GM18507 (cell line): Measurements from ENCODE around the gene MAML3.

Experiments
- DNase-seq: peaks from one replicate; pipeline ENCODE4 v3.0.0; 2011; ENCODE audit warnings: low read depth; ENCODE audit not compliant: insufficient read length; ENCODE audit errors: extremely low spot score
- FAIRE-seq: peaks from 2 replicates; lab custom pipeline; 2011; peaks lifted over from hg19 to GRCh38; lab: Jason Lieb, UNC

The MAML3 gene

DNA sequence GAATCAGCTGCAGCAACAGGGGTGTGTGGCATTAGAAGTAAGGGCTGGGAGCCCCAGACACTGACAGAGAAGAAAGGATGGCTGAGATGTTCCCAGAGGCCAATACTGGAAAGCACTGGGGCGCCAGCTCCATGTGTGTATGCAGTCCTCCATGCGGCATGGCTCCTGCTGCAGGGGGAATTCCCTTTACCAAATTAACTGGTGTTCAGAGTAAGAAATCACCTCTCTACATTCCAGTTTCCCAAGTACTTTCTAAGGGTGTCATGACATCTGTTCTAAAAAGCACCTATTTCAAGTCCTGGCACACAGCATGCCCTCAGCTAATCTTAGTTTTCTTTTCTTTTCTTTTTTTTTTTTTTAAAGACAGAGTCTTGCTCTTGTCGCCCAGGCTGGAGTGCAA lies 98.0 kb downstream of the MAML3 start:
- FAIRE-seq (no peak), DNase-seq (no peak)

DNA sequence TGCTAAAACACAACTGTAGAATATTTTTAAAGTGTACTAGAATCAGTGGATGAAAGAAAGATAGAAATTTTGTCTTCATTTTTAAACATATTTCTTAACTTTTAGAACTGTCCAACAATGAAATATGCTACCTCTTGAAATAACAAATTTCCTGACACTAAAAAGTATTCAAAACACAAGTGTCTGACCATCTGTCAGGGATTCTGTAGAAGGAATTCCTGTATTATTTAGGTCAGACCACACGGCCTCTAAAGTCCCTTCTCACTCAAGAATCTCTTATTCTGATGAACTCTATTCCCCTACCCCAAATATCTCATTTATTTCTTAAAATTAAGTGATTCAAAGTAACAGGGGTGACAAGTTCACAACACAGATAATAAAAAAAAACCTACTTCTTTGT lies 99.1 kb downstream of the MAML3 start:
- FAIRE-seq (no peak), DNase-seq (no peak)

DNA sequence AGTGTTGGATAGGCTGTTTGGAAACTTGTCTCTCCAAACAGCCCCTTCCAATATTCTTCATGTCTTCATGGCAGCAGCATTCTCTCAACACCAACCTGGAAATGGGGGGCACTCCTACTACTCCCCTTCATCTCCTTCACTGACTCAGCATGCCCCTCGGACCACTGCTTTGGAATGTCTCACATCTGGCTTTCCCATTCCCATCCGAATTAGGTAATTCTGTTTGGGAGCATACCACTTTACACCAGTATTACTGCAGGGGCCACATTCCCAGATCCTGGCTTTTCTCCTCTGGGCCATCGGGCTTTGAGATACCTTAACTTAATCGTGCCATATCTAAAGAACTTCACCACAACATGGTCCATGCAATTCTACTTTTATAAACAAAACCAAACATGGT lies 100.8 kb downstream of the MAML3 start:
- DNase-seq (no peak), FAIRE-seq (no peak)

DNA sequence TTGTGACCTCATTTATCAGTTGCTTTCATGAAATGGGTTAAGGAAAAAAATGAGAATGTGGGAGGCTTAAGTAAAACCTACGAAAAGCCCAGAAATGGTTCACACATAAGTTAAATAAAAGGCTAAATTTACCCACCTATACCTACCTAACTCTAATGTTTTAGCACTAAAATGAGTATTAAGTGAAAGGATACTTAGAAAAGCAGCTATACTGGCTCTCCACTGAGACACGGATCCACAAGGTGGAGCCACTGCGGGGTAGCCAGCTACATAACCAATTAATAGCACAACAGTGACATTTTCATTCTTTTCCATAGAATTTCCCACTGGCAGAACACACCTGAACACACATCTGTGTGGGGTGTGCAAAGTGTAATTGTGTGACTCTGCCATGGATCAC lies 101.9 kb downstream of the MAML3 start:
- FAIRE-seq (no peak), DNase-seq (no peak)

DNA sequence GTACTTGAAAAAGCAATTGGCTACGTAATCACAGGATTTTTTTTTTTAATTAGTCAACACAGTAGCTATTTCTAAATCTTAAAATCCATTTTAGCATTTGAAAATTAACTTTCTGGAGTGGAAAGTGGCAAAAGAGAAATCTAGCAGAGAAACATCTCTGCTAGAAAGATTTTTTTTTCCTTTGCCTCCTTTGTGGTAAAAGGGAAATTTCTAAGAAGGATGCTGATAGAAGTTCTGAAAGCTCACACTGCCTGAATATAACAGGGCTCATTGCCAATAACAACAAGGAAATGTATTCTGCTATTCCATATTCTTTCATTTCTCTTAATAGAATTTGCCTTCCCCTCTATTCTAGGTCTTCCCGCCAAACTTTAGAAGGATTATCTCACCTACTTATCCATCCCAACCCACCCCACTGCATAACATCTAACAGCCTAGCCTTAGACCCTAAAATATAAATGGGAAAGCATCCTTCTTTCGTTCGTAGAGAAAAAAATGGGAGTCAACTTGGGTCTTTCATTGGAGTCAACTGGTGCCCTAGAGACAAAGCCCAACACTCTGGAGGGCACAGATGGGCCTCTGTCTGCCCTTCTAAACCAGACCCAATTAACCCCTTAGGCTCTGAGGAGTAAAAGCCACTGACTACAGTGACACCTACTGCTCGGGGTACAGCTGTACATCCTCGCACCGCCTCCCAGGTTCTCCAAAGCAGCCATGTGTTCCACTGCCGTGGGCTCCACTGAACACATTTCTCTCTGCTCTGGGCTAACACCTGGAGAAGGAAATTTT lies 103.9 kb downstream of the MAML3 start:
- DNase-seq, result no peak
- FAIRE-seq, result no peak

DNA sequence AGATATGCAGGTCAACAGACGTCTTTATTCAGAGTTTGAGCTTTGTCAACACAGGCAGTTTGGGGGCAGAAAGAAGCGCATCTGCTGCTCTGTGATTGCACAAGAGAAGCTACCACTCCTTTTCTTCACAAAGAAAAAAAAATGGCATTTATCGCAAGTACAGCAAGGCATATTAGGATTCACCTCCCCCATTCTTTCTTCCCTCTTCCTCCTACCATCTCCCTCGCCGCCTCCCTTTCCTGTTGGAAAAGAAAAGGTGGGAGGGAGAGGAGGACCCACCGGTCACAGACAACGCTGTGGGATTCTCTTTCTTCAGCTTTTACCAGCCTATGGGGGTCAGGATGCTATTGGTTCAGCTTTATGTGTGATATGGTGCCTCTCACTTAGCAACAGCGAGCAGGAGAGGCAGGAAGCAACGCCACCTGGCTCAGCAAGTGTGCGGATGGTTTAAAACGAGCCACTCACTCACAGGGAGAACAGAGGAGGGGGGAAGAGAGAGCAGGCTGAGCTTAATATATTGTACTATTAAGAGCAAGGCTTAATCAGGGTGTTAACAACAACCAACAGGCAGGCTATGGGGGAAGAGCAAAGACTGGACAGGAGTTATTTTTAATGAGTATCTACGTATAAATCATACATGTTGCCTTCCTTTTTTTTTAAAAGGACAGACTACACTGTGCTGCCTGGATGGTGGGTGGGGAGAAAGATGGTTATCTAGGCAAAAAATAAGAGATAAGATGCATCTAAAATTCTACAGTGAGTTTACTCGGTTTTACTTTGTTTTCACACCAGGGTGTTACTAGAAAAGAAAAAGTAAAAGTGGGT lies 104.7 kb downstream of the MAML3 start:
- FAIRE-seq (no peak), DNase-seq (no peak)

DNA sequence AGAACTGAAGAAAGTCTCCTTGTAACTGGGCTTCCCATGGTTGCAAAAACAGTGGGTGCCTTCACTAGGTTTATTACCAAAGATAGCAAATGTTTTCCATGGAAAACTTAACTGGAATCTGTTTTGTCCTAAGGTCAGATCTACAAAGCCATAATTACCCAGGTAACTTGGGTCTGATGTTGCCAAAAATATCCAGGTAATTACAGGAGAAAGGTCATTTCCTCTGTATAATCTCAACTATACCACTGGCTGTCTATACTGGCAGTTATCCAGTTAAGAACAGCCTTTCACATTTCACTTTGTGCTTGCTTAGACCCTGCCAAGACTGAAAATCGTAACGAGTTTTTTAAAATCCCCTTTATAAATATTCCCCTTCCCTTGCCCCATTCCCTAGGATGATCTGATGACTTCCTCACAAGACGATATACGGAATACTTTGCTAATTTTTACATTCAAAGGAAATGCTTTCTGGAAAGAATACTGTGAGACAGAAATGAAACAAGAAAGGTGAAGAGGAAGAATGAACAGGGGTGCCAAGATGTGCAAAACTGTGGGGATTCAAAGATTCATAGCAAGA lies 105.5 kb downstream of the MAML3 start:
- DNase-seq (no peak), FAIRE-seq (no peak)

DNA sequence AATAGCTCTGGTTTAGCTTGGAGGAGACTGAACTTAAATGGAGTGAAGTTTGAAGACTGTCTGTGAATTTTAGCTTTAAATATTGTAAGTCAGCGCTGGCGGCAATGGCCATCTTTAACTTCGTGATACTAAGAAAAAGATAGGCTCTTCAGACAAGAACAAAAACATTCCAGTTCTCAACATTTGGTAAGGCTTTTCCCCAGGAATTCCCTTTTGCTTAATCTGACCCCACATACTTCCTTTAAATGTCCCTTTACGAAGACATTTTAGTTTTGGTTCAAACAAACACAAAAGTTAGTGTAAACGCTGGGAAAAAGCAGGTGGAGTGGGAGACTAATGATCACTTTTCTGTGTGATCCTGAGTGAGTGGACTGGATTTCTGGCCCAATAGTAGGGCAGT lies 106.2 kb downstream of the MAML3 start:
- FAIRE-seq (no peak), DNase-seq (no peak)

DNA sequence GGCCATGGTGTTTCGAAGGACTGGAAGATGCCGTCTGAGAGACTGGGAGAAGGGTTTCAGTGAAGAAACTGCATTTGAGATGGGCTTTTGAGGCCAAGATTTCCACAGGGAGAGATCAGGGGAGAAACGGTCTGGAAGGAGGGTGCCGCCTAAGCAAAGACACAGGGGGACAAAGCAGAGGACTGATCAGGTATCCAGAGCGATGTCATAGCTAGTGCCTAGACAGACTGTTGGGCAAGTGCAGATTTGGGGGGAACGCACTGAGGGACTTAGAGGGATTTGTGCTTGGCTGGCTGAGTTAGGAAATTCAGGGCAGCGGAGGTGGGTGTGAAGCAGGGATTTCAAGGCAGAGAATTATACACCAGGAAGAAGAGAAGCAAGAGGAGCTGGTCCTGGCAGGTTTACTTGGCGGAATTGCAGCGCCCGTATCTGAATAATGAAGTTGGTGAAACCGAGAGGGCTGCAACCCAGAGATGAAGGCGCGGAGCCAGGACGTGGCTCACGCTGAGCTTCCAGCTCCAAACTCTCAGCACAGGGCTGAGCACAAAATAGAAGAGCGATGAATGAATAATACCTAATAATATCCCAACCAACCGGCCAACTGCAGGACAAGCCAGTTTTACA lies 106.9 kb downstream of the MAML3 start:
- no peak for DNase-seq
- FAIRE-seq, result no peak

DNA sequence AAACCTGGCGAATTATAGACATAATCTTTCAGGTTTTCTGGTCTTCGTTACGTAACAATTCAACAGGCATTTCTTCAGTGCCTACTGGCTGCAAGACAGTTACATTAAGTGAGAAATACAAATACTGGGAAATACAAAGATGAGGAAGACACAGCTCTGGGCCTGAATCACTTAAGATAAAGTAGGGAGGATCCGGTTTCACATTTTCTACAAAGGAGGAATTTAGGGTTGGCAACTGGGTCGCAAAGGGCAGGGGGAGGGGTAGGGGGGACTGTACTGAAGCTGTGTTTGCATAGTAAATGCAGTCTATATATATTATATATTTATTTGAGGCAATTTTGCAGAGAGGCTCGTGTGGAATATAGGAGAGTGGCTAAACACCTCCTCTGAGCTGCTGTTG lies 107.4 kb downstream of the MAML3 start:
- FAIRE-seq, result no peak
- DNase-seq, result no peak

DNA sequence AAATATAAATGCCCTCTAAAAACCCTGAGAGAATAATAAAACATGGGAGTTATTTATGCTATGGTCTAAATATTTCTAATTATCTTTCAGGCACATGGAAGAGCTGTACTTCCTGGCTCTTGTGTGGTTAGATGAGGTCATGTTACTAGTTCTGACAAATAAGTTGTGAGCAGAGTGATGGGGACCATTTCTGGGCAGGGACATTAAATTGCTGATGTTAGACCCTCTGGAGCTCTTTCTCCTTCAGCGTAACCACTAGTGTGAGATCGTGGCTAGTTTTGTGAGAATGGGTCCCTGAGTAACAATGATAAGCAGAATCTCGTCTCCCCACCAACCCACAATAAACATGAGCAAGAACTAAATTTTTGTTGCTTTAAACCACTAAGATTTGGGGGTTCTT lies 108.0 kb downstream of the MAML3 start:
- FAIRE-seq, result no peak

DNA sequence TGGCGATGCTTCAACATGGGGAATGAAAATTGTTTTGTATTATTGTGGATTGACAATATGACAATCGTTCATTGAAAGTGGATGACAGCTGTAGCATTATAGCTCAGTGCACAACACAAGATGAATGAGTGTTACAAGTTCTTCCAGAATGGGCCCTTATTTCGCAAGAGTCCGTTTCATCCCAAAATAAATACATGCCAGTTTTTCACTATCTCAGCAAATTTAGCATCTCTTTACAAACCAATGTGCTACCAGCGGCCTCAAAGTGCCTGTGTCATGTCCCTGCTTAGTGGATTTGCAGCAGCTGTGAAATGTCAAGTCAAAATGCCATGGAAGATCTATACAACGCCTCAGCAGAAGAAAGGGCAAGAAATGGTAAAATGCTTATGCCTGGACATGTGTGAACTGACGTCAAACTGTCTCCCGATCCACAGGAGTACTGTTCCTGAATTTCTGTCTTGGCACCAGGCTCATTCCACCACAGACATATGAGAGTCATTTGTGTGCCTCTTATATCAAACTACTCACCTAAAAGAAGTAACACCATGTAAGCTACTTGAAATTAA lies 109.6 kb downstream of the MAML3 start:
- DNase-seq (no peak), FAIRE-seq (no peak)

More for the DNA sequence above, 108.0 kb downstream of the MAML3 start:
- no peak for DNase-seq

DNA sequence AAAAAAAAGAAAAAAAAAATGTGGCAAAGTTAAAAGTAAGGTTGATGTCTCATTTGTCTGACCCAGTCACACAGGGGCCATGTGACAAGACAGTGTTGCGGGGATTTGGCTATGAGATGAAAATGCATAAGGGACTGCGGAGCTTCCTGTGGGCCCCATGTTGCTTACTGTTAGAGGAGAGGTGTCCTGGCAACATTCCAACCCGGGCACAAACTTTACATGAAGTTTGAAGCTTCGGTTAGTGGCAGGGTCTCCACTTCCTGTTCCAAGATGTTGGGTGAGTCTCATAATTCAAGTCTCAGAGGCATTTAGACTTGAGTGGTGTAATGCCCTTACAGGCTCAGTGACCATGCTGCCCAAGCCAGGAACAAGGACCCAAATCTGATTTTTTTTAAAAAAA lies 111.3 kb downstream of the MAML3 start:
- DNase-seq (no peak), FAIRE-seq (no peak)

DNA sequence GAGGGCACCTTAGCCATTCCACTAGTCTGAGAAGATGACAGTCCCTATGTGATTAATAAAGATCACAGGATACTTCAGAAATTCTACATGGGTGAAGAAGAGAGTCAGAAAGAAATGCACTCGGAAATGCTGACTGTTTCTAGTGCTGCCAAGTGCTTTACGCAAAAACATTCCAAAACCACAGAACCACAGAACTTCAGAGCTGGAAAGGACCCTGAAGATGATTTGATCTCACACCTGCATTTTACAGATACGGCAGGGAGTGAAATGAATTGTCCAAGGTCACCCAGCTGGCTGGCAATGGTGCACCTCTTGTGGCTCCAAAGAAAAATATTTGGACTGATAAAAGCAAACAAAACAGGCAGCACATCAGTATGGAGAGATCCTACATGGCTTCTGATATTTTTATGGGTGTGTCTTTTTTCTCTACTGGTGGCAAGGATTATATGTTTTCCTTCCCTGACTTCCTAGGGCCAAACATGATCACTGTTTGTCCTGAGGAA lies 115.9 kb downstream of the MAML3 start:
- FAIRE-seq (no peak), DNase-seq (no peak)

DNA sequence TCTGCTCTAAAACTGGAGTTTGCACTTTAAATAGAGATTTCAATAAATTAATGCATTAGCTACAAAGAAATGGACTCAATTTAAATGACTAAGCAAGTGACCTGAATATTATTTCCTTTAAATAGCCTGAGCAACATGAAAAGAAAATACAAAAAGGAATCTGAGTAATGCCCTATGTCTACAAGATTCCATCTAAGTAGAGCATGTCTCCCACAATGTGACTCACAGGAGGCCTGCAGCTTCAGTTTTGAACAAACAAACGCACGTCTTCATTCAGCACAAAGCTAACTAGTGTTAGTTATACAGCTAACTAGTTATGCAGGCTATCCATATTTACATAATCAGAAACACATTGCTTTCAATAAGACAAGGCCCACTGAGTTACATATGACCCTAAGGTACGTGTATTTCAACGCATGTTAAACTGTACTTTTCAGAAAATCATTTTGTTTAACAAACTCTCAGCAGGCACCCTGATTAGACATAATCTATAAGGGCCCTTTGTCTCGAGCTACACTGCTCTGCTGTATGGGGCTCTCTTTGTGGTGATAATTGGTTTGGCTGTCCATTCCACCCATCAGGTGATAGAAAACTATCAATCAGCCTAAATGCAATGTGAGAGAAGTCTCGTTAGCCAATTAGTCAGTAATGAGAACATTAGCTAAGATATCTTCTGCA lies 116.5 kb downstream of the MAML3 start:
- FAIRE-seq, result no peak
- DNase-seq, result no peak

DNA sequence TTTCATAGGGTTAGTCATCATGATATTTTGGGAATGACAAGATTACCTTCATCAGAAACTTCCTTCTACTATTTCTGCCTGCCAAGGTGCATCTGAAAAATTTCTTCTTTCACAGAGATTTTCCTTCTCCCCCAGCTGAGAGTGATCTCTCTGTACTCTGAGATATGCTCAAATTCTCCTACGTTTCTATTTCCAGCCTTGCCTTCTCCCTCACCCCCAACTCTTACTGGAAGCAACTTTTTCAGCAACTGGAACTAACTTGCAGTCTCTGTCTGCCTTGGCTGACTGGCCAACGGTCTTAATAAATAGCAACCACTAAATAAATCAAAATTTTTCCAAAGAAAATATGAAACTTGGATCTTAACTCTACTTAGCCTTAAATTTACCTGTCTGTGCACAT lies 122.3 kb downstream of the MAML3 start:
- DNase-seq (no peak), FAIRE-seq (no peak)

DNA sequence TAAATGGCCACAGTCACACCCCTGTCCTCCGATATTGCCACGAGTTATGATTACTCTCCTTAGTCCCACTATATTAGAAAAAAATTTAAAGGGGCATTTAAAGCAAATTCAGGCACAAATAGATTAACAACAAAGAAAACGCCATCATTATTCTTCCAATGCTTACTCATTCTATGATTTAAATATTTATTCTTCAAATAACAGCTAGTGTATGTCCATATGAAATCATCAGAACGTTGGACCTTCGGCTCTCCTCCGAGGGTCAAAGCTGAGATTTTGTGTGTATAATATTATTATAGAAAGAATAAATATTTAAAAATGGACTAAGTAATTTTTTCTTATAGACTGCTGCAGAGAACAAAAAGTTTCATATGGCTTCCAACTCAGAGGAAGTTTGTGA lies 122.9 kb downstream of the MAML3 start:
- DNase-seq (no peak), FAIRE-seq (no peak)

DNA sequence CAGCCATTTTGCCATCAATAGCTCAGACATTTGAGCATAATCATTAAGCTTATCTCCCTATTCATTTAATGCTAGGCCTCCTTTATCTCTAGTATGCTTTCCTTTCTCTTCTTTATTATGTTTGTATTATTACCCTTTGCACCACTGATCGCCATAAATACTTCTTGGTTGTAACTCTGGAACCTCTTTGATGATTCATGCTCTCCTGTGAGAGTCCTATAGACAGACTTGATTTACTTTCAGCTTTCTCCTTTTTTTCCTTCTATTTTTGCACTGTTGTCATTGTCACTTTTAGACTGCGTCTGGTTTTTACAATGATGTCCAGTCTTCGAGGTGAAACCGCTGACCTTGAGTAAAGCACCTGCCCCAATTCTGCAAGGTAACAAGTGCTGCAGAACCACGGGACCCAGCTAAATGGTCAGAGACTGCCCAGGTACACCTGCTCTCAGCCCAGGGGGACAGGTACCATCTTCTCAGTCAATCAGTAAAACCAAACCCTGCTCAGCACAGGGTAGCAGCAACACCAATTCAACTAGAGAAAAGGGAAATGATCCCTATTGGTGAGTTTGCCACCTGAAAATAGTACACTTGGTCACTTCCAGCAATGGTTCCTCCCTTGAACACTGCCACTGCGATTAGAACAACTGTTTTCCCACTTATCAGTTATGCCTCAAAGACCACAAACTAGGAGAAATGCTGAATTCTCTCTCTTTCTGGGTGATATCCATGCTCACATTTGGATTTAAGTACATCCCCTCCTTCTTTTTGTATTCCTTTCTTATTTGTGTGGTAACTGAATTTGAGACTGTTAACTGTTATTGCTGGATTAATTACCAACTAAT lies 125.1 kb downstream of the MAML3 start:
- FAIRE-seq (no peak), DNase-seq (no peak)
